SK-N-SH (cell line): ENCODE results near the gene TMEM38A. TPM values are rescaled to one million over a fixed set of nuclear protein-coding genes. Genes with fewer than 3 reads are reported as not detected.
A peak's percentile ranks its signal among the peaks of the same experiment; 100 is the strongest.

Source experiments
- CTCF ChIA-PET: fragments of 300-600, 350-600 bp; formaldehyde crosslinking; extraction: SDS; loops from one replicate; lab custom pipeline; 2021; lab: Yijun Ruan, JAX
- POLR2A ChIA-PET: fragments of 350-600 bp; sonication (Branson Sonifier 250); formaldehyde crosslinking; extraction: SDS; loops from one replicate; lab custom pipeline; 2020; ENCODE audit warnings: antibody characterized with exemption, inconsistent platforms; lab: Yijun Ruan, JAX
- DNase-seq: peaks from one replicate; pipeline ENCODE4 v3.0.0; 2012
- H2AFZ ChIP-seq: fragments of 200-600 bp; sonication (generic); 2 replicates; pipeline ENCODE4 v1.8.1; 2016; ENCODE audit warnings: antibody characterized with exemption, mild to moderate bottlenecking, low read depth
- H3F3A ChIP-seq: fragments of 200-600 bp; sonication (generic); replicated peaks from 2 replicates; pipeline ENCODE3; 2016; ENCODE audit warnings: antibody characterized with exemption, mild to moderate bottlenecking; ENCODE audit not compliant: insufficient read depth
- H3K27ac ChIP-seq, 2 experiments: fragments of 200-500 bp in 1 of 2; fragments of 200-600 bp in 1 of 2; sonication (Bioruptor generic) in 1 of 2; sonication (generic), shearing (Covaris generic) in 1 of 2; 2 replicates each; pipeline versions ENCODE4 v1.5.1 to v1.6.1; 2014 to 2016; ENCODE audit warnings: low read depth in 2 of 2, inconsistent platforms in 1 of 2, low read length in 1 of 2, mild to moderate bottlenecking in 1 of 2, mixed read lengths in 1 of 2
- H3K27me3 ChIP-seq: fragments of 200-600 bp; sonication (generic), shearing (Covaris generic); 2 replicates; pipeline ENCODE4 v1.6.1; 2016; ENCODE audit warnings: mixed run types; ENCODE audit not compliant: insufficient read depth
- H3K36me3 ChIP-seq, 2 experiments: fragments of 200-500 bp in 1 of 2; fragments of 200-600 bp in 1 of 2; sonication (Bioruptor generic) in 1 of 2; sonication (generic) in 1 of 2; replicated peaks in 1 of 2; 2 replicates each; pipeline versions ENCODE3 to v1.5.1; 2014 to 2016; ENCODE audit warnings: low read length in 1 of 2, mild to moderate bottlenecking in 1 of 2; ENCODE audit not compliant: insufficient read depth in 2 of 2, control insufficient read depth in 1 of 2
- H3K4me1 ChIP-seq, 2 experiments: fragments of 200-500 bp in 1 of 2; fragments of 200-600 bp in 1 of 2; sonication (Bioruptor generic) in 1 of 2; sonication (generic), shearing (Covaris generic) in 1 of 2; 2 replicates each; pipeline versions ENCODE4 v1.5.1 to v1.6.1; 2014 to 2016; ENCODE audit warnings: low read depth in 1 of 2, low read length in 1 of 2, mixed run types in 1 of 2; ENCODE audit not compliant: insufficient read depth in 2 of 2, control insufficient read depth in 1 of 2
- H3K4me2 ChIP-seq: fragments of 200-600 bp; sonication (generic), shearing (Covaris generic); 2 replicates; pipeline ENCODE4 v1.6.1; 2017; ENCODE audit warnings: mixed run types
- H3K4me3 ChIP-seq, 2 experiments: fragments of 200-500 bp in 1 of 2; fragments of 200-600 bp in 1 of 2; sonication (Bioruptor generic) in 1 of 2; sonication (generic), shearing (Covaris generic) in 1 of 2; 2 replicates each; pipeline versions ENCODE4 v1.5.1 to v1.8.1; 2014 to 2016; ENCODE audit warnings: low read depth in 2 of 2, inconsistent platforms in 1 of 2, low read length in 1 of 2, mild to moderate bottlenecking in 1 of 2, mixed read lengths in 1 of 2, moderate library complexity in 1 of 2
- H3K79me2 ChIP-seq: fragments of 200-600 bp; sonication (generic); 2 replicates; pipeline ENCODE4 v1.8.1; 2017; ENCODE audit warnings: mild to moderate bottlenecking; ENCODE audit not compliant: insufficient read depth
- H3K9ac ChIP-seq: fragments of 200-600 bp; sonication (generic); 2 replicates; pipeline ENCODE4 v1.6.1; 2017; ENCODE audit warnings: mixed run types
- H3K9me2 ChIP-seq: fragments of 200-600 bp; sonication (generic); 2 replicates; pipeline ENCODE4 v1.6.1; 2017; ENCODE audit warnings: mixed run types
- H3K9me3 ChIP-seq: fragments of 200-600 bp; sonication (generic); 2 replicates; pipeline ENCODE4 v1.6.1; 2017; ENCODE audit warnings: mixed run types, mild to moderate bottlenecking, moderate library complexity
- H4K20me1 ChIP-seq: fragments of 200-600 bp; sonication (generic); 2 replicates; pipeline ENCODE4 v1.6.1; 2017; ENCODE audit warnings: mild to moderate bottlenecking, mixed run types; ENCODE audit not compliant: insufficient read depth
- CHD2 ChIP-seq: fragments of 150-350 bp; IDR thresholded peaks from 2 replicates; pipeline ENCODE4 v1.6.1; 2018; ENCODE audit warnings: low read length; ENCODE audit not compliant: partially characterized antibody
- CTCF ChIP-seq: fragments of 200-600 bp; sonication (generic); IDR thresholded peaks from 2 replicates; pipeline ENCODE4 v1.6.1; 2017; ENCODE audit warnings: antibody characterized with exemption, mild to moderate bottlenecking, moderate library complexity
- EZH2phosphoT487 ChIP-seq: fragments of 200-600 bp; sonication (generic); IDR thresholded peaks from 2 replicates; pipeline ENCODE4 v1.6.1; 2017; ENCODE audit warnings: low read depth, mixed run types, mild to moderate bottlenecking, antibody characterized with exemption, moderate library complexity, borderline replicate concordance
- FOXJ3 ChIP-seq: sonication (generic); formaldehyde crosslinking; IDR thresholded peaks from 2 replicates; pipeline ENCODE4 v1.5.1; 2020; ENCODE audit warnings: mild to moderate bottlenecking, missing genetic modification reagents
- GATA2 ChIP-seq: sonication (generic); formaldehyde crosslinking; IDR thresholded peaks from 2 replicates; pipeline ENCODE4 v1.5.0; 2020; ENCODE audit warnings: mild to moderate bottlenecking, missing genetic modification reagents
- IRF3 ChIP-seq: fragments of 150-350 bp; IDR thresholded peaks from 2 replicates; pipeline ENCODE4 v1.6.1; 2016; ENCODE audit warnings: mild to moderate bottlenecking, low read depth, low read length
- JUND ChIP-seq: IDR thresholded peaks from 2 replicates; pipeline ENCODE4 v1.4.0; 2012
- MXI1 ChIP-seq: IDR thresholded peaks from 2 replicates; pipeline ENCODE4 v1.6.1; 2012; ENCODE audit warnings: mild to moderate bottlenecking, low read depth, low read length, improper control_type of control experiment
- NFIC ChIP-seq: IDR thresholded peaks from 2 replicates; pipeline ENCODE4 v1.4.0; 2012; ENCODE audit warnings: borderline replicate concordance
- NRF1 ChIP-seq: IDR thresholded peaks from 2 replicates; pipeline ENCODE4 v1.6.1; 2012; ENCODE audit warnings: low read depth, mild to moderate bottlenecking, low read length
- RAD21 ChIP-seq: IDR thresholded peaks from 2 replicates; pipeline ENCODE4 v1.6.1; 2012; ENCODE audit warnings: mild to moderate bottlenecking, low read length
- RCOR1 ChIP-seq: fragments of 150-350 bp; IDR thresholded peaks from 2 replicates; pipeline ENCODE4 v1.6.1; 2017; ENCODE audit warnings: antibody characterized with exemption, low read length
- RXRA ChIP-seq: IDR thresholded peaks from 2 replicates; pipeline ENCODE4 v1.4.0; 2012; ENCODE audit warnings: low read depth, mild to moderate bottlenecking, borderline replicate concordance
- SIN3A ChIP-seq: IDR thresholded peaks from 2 replicates; pipeline ENCODE4 v1.6.1; 2012; ENCODE audit warnings: low read depth, mild to moderate bottlenecking, low read length, moderate library complexity, borderline replicate concordance
- SMC3 ChIP-seq: IDR thresholded peaks from 2 replicates; pipeline ENCODE4 v1.6.1; 2012; ENCODE audit warnings: low read depth, low read length, improper control_type of control experiment
- TAF1 ChIP-seq: IDR thresholded peaks from 2 replicates; pipeline ENCODE4 v1.6.1; 2012; ENCODE audit warnings: low read depth, mild to moderate bottlenecking, low read length, moderate library complexity, borderline replicate concordance
- TEAD4 ChIP-seq: IDR thresholded peaks from 2 replicates; pipeline ENCODE4 v1.4.0; 2012; ENCODE audit warnings: mild to moderate bottlenecking, borderline replicate concordance; ENCODE audit not compliant: insufficient read depth
- WGBS: methylation state at CpG from one replicate; pipeline ENCODE4 v1.1.6; 2017; ENCODE audit warnings: low lambda C conversion rate; 5-methylcytosine and 5-hydroxymethylcytosine counted together
- polyA plus RNA-seq, 3 experiments: library from polyadenylated mRNA; depleted of rRNA; stranded (reverse); fragments of >200 nt; gene quantifications; 2 replicates each; pipeline ENCODE4 v1.2.3, GENCODE V29; 2012
- TF ChIP-seq, protein P1 (sequence below): IDR thresholded peaks from 2 replicates; pipeline ENCODE4 v1.4.0; 2012; ENCODE audit warnings: low read depth
- TF ChIP-seq, protein P2 (sequence below): IDR thresholded peaks from 2 replicates; pipeline ENCODE4 v1.4.0; 2012; ENCODE audit warnings: low read depth, borderline replicate concordance
- TF ChIP-seq, protein P3 (sequence below): IDR thresholded peaks from 2 replicates; pipeline ENCODE4 v1.4.0; 2012; ENCODE audit warnings: low read depth, borderline replicate concordance

The TMEM38A gene
- polyA plus RNA-seq (2012; rRNA removed), result 3.3 and 4.3 TPM in 2 replicates
- polyA plus RNA-seq (2012; cell fraction: cytosol; rRNA removed), result 2.6 and 4.0 TPM in 2 replicates
- 5.4 and 6.9 TPM in 2 replicates for polyA plus RNA-seq (2012; cell fraction: nucleus; rRNA removed)

GRCh38 chr19:16660763-16661479 is at the start of gene TMEM38A:
Gene TMEM38A (plus strand): TSS chr19:16661139. CDS start chr19:16661218, 79 bp downstream.
- Histone ChIP-seq H3K27me3 (no peaks in the 10 kb centered on the region), H3K9ac (peak within 1 kb of the TSS; percentile 81), H3K4me2 (peak within 1 kb of the TSS; percentile 100), H3K9me2 (no peaks in the 10 kb centered on the region), H3K27ac (peak within 1 kb of the TSS; percentile 89 to 95), H3F3A (peaks cover 4% of the 10 kb centered on the region), H4K20me1 (peaks cover 37% of the 10 kb centered on the region), H3K36me3 (peaks cover 15 to 21% of the 10 kb centered on the region in 2 experiments), H3K4me1 (peaks cover 7 to 12% of the 10 kb centered on the region in 2 experiments; a peak in 3 of 4 replicates), H3K9me3 (no peaks in the 10 kb centered on the region), H2AFZ (peak within 1 kb of the TSS; percentile 98), H3K4me3 (peak within 1 kb of the TSS; percentile 65 to 86), H3K79me2 (peaks cover 38% of the 10 kb centered on the region)
- POLR2A ChIA-PET, result interaction anchor here (0.6 to 2.0 kb wide), 5 partner anchors 18 to 47 kb away, joined by 3 to 6 read pairs (median 4); partner anchors contain the start of gene MED26
- CTCF ChIA-PET, result interaction anchor here (1.0 to 1.1 kb wide), 2 partner anchors 77 to 78 kb away, joined by 3 read pairs; no protein-coding TSS in a partner anchor
- peak; percentile 84 for DNase-seq
- 0% methylated on average over 19 of the region's 76 CpGs for WGBS
- TF ChIP-seq CHD2 (peak; percentile 3), EZH2phosphoT487 (no peak), FOXJ3 (CRISPR knock-in tag) (peak; percentile 42; the same call in 1 of the 2 replicates), SIN3A (no peak), MXI1 (0 out of 2 replicates have a peak, but pooled peaks have one; percentile 39)

DNA sequence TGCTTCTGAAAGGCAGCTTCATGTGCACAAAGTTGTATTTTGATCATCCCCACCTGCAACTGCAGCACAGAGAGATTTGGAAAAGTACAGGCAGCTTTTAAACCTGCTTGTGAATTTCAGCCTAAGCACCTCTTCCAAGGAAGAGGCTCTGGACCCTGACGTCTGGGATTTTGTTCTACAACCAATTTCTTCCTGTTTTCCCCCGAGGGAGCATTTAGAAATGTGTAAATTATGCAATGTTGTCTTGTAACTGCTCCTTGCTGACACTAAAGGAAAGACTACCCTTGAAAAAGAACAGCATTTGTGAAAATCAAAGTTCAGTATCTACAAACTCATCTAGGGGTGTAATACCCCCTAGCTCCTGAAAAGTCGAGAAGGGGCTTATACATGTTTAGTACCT is 48.3 kb upstream of the TMEM38A start:
- POLR2A ChIA-PET, result interaction anchor here (0.9 to 1.0 kb wide), 2 partner anchors 9 to 47 kb away, joined by 3 to 5 read pairs; no protein-coding TSS in a partner anchor
- no peaks in the 10 kb centered on the region for H3K9me2 ChIP-seq
- DNase-seq, result no peak
- TF ChIP-seq NFIC (no peak), NRF1 (no peak), TEAD4 (no peak), RXRA (no peak), IRF3 (no peak), TAF1 (no peak), RCOR1 (no peak), JUND (no peak), GATA2 (no peak), CTCF (no peak), RAD21 (no peak), SMC3 (no peak)
- TF ChIP-seq, protein P1, sequence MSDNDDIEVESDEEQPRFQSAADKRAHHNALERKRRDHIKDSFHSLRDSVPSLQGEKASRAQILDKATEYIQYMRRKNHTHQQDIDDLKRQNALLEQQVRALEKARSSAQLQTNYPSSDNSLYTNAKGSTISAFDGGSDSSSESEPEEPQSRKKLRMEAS, result no peak
- TF ChIP-seq, protein P2, sequence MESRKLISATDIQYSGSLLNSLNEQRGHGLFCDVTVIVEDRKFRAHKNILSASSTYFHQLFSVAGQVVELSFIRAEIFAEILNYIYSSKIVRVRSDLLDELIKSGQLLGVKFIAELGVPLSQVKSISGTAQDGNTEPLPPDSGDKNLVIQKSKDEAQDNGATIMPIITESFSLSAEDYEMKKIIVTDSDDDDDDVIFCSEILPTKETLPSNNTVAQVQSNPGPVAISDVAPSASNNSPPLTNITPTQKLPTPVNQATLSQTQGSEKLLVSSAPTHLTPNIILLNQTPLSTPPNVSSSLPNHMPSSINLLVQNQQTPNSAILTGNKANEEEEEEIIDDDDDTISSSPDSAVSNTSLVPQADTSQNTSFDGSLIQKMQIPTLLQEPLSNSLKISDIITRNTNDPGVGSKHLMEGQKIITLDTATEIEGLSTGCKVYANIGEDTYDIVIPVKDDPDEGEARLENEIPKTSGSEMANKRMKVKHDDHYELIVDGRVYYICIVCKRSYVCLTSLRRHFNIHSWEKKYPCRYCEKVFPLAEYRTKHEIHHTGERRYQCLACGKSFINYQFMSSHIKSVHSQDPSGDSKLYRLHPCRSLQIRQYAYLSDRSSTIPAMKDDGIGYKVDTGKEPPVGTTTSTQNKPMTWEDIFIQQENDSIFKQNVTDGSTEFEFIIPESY, result no peak
- TF ChIP-seq, protein P3, sequence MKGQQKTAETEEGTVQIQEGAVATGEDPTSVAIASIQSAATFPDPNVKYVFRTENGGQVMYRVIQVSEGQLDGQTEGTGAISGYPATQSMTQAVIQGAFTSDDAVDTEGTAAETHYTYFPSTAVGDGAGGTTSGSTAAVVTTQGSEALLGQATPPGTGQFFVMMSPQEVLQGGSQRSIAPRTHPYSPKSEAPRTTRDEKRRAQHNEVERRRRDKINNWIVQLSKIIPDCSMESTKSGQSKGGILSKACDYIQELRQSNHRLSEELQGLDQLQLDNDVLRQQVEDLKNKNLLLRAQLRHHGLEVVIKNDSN, result no peak
- no peak overlapping the region for H3K4me3 ChIP-seq
- H3K36me3 ChIP-seq, result no peaks in the 10 kb centered on the region
- H3K27me3 ChIP-seq, result no peaks in the 10 kb centered on the region
- CTCF ChIA-PET, result interaction anchor here (0.7 to 1.2 kb wide), 3 partner anchors 10 to 274 kb away, joined by 3 to 4 read pairs (median 3); no protein-coding TSS in a partner anchor
- peaks cover 0 to 7% of the 10 kb centered on the region in 2 experiments; a peak in 2 of 4 replicates for H3K4me1 ChIP-seq
- no peaks in the 10 kb centered on the region for H3F3A ChIP-seq
- H3K27ac ChIP-seq, result no peak overlapping the region
- no peak overlapping the region for H3K4me2 ChIP-seq
- H2AFZ ChIP-seq, result no peak overlapping the region
- no peaks in the 10 kb centered on the region for H3K9me3 ChIP-seq
- peaks cover 100% of the 10 kb centered on the region for H3K79me2 ChIP-seq
- H4K20me1 ChIP-seq, result peaks cover 98% of the 10 kb centered on the region
- H3K9ac ChIP-seq, result no peak overlapping the region
- WGBS, result 82% methylated on average over 3 of the region's 3 CpGs
